IPS-18a (cell line): ENCODE results near the gene PACSIN1.

Experiments used
- H3K27ac ChIP-seq: one replicate; pipeline ENCODE4 v1.5.1; 2013; ENCODE audit warnings: low read length
- H3K27me3 ChIP-seq: one replicate; pipeline ENCODE4 v1.6.1; 2013; ENCODE audit warnings: mild to moderate bottlenecking, low read length; ENCODE audit not compliant: control insufficient read depth, insufficient read depth
- H3K36me3 ChIP-seq: one replicate; pipeline ENCODE4 v1.6.1; 2013; ENCODE audit warnings: low read depth, low read length; ENCODE audit not compliant: control insufficient read depth
- H3K4me1 ChIP-seq: one replicate; pipeline ENCODE4 v1.6.1; 2013; ENCODE audit warnings: low read depth, low read length; ENCODE audit not compliant: control insufficient read depth
- H3K4me3 ChIP-seq: one replicate; pipeline ENCODE4 v1.5.1; 2013; ENCODE audit warnings: low read length
- H3K9ac ChIP-seq: one replicate; pipeline ENCODE4 v1.6.1; 2013; ENCODE audit warnings: mild to moderate bottlenecking, low read length, moderate library complexity
- H3K9me3 ChIP-seq: one replicate; pipeline ENCODE4 v1.6.1; 2013; ENCODE audit warnings: low read depth, low read length; ENCODE audit not compliant: control insufficient read depth

PACSIN1 gene

GRCh38 chr6:34489207-34489805, 23.4 kb downstream of the PACSIN1 start:
- H3K27ac ChIP-seq: no peak overlapping the region
- no peaks in the 10 kb centered on the region for H3K36me3 ChIP-seq
- no peak overlapping the region for H3K4me3 ChIP-seq
- no peaks in the 10 kb centered on the region for H3K4me1 ChIP-seq
- H3K9me3 ChIP-seq: no peaks in the 10 kb centered on the region
- no peaks in the 10 kb centered on the region for H3K27me3 ChIP-seq
- no peak overlapping the region for H3K9ac ChIP-seq

GRCh38 chr6:34490390-34491090, 24.7 kb downstream of the PACSIN1 start:
- no peaks in the 10 kb centered on the region for H3K4me1 ChIP-seq
- H3K27ac ChIP-seq: no peak overlapping the region
- H3K9me3 ChIP-seq: no peaks in the 10 kb centered on the region
- no peaks in the 10 kb centered on the region for H3K27me3 ChIP-seq
- no peak overlapping the region for H3K4me3 ChIP-seq
- no peak overlapping the region for H3K9ac ChIP-seq
- H3K36me3 ChIP-seq: no peaks in the 10 kb centered on the region

- Histone ChIP-seq H3K36me3 (no peaks in the 10 kb centered on the region), H3K9ac (no peak overlapping the region), H3K4me3 (no peak overlapping the region), H3K9me3 (no peaks in the 10 kb centered on the region), H3K27me3 (no peaks in the 10 kb centered on the region), H3K4me1 (no peaks in the 10 kb centered on the region), H3K27ac (no peak overlapping the region)
Measured at GRCh38 chr6:34491091-34491430, 25.2 kb downstream of the PACSIN1 start.

GRCh38 chr6:34493344-34493743, 27.5 kb downstream of the PACSIN1 start:
- Histone ChIP-seq H3K36me3 (no peaks in the 10 kb centered on the region), H3K27ac (no peak overlapping the region), H3K9me3 (no peaks in the 10 kb centered on the region), H3K4me3 (no peak overlapping the region), H3K9ac (no peak overlapping the region), H3K4me1 (no peaks in the 10 kb centered on the region), H3K27me3 (no peaks in the 10 kb centered on the region)

GRCh38 chr6:34494973-34495372, 29.1 kb downstream of the PACSIN1 start:
- no peak overlapping the region for H3K9ac ChIP-seq
- H3K27ac ChIP-seq: no peak overlapping the region
- no peaks in the 10 kb centered on the region for H3K9me3 ChIP-seq
- no peak overlapping the region for H3K4me3 ChIP-seq
- H3K36me3 ChIP-seq: no peaks in the 10 kb centered on the region
- H3K4me1 ChIP-seq: no peaks in the 10 kb centered on the region
- H3K27me3 ChIP-seq: no peaks in the 10 kb centered on the region

- no peak overlapping the region for H3K27ac ChIP-seq
- no peaks in the 10 kb centered on the region for H3K36me3 ChIP-seq
- H3K4me3 ChIP-seq: no peak overlapping the region
- H3K4me1 ChIP-seq: no peaks in the 10 kb centered on the region
- no peak overlapping the region for H3K9ac ChIP-seq
- no peaks in the 10 kb centered on the region for H3K27me3 ChIP-seq
- no peaks in the 10 kb centered on the region for H3K9me3 ChIP-seq
Measured at GRCh38 chr6:34496103-34496685, 30.3 kb downstream of the PACSIN1 start.

- no peaks in the 10 kb centered on the region for H3K4me1 ChIP-seq
Measured at GRCh38 chr6:34497411-34497810, 31.5 kb downstream of the PACSIN1 start.

GRCh38 chr6:34506718-34507117, 40.8 kb downstream of the PACSIN1 start:
- Histone ChIP-seq H3K4me3 (no peak overlapping the region), H3K9ac (no peak overlapping the region), H3K4me1 (no peaks in the 10 kb centered on the region), H3K36me3 (no peaks in the 10 kb centered on the region), H3K27me3 (no peaks in the 10 kb centered on the region), H3K27ac (no peak overlapping the region), H3K9me3 (no peaks in the 10 kb centered on the region)

More at GRCh38 chr6:34497411-34497810, 31.5 kb downstream of the PACSIN1 start:
- Histone ChIP-seq H3K27me3 (no peaks in the 10 kb centered on the region), H3K9me3 (no peaks in the 10 kb centered on the region), H3K36me3 (no peaks in the 10 kb centered on the region), H3K9ac (no peak overlapping the region), H3K4me3 (no peak overlapping the region), H3K27ac (no peak overlapping the region)

GRCh38 chr6:34508425-34508824, 42.5 kb downstream of the PACSIN1 start:
- H3K36me3 ChIP-seq: no peaks in the 10 kb centered on the region
- no peaks in the 10 kb centered on the region for H3K9me3 ChIP-seq
- no peak overlapping the region for H3K27ac ChIP-seq

GRCh38 chr6:34509782-34510181, 43.9 kb downstream of the PACSIN1 start:
- Histone ChIP-seq H3K4me1 (peaks cover 10% of the 10 kb centered on the region), H3K36me3 (no peaks in the 10 kb centered on the region), H3K9me3 (no peaks in the 10 kb centered on the region), H3K4me3 (no peak overlapping the region), H3K27me3 (no peaks in the 10 kb centered on the region), H3K27ac (no peak overlapping the region), H3K9ac (no peak overlapping the region)

More at GRCh38 chr6:34508425-34508824, 42.5 kb downstream of the PACSIN1 start:
- Histone ChIP-seq H3K4me1 (peaks cover 5% of the 10 kb centered on the region), H3K27me3 (no peaks in the 10 kb centered on the region), H3K9ac (no peak overlapping the region), H3K4me3 (no peak overlapping the region)

- peaks cover 13% of the 10 kb centered on the region for H3K4me1 ChIP-seq
- H3K36me3 ChIP-seq: no peaks in the 10 kb centered on the region
- H3K27ac ChIP-seq: no peak overlapping the region
- no peaks in the 10 kb centered on the region for H3K9me3 ChIP-seq
- no peak overlapping the region for H3K9ac ChIP-seq
- H3K27me3 ChIP-seq: peaks cover 3% of the 10 kb centered on the region
- H3K4me3 ChIP-seq: no peak overlapping the region
Measured at GRCh38 chr6:34510299-34510698, 44.4 kb downstream of the PACSIN1 start.
